H9 (cell line): ENCODE data around the gene MLIP. TPM values are rescaled to one million over a fixed set of nuclear protein-coding genes. Genes with fewer than 3 reads are reported as not detected.

ENCODE experiments used
- DNase-seq: peaks from one replicate; pipeline ENCODE4 v3.0.0-alpha.2; 2017
- H2AFZ ChIP-seq: one replicate; pipeline ENCODE4 v1.6.1; 2013; ENCODE audit warnings: mild to moderate bottlenecking, low read length, control low read depth, moderate library complexity
- H2AK5ac ChIP-seq: 2 replicates; pipeline ENCODE4 v1.6.1; 2013; ENCODE audit warnings: low read length, control low read depth, mixed read lengths; ENCODE audit not compliant: insufficient read length
- H2BK120ac ChIP-seq: one replicate; pipeline ENCODE4 v1.6.1; 2013; ENCODE audit warnings: low read depth, mild to moderate bottlenecking, low read length, control low read depth, inconsistent platforms; ENCODE audit not compliant: poor library complexity, severe bottlenecking
- H2BK12ac ChIP-seq: 2 replicates; pipeline ENCODE4 v1.6.1; 2013; ENCODE audit warnings: low read length, control low read depth, mixed read lengths, low read depth; ENCODE audit not compliant: insufficient read length
- H2BK15ac ChIP-seq: 2 replicates; pipeline ENCODE4 v1.6.1; 2013; ENCODE audit warnings: low read depth, low read length, control low read depth
- H2BK20ac ChIP-seq: one replicate; pipeline ENCODE4 v1.6.1; 2013; ENCODE audit warnings: low read depth, mild to moderate bottlenecking, low read length, control low read depth, inconsistent platforms; ENCODE audit not compliant: poor library complexity, severe bottlenecking
- H2BK5ac ChIP-seq: 2 replicates; pipeline ENCODE4 v1.6.1; 2013; ENCODE audit warnings: low read length, control low read depth, mixed read lengths; ENCODE audit not compliant: insufficient read length
- H3K14ac ChIP-seq: 2 replicates; pipeline ENCODE4 v1.6.1; 2013; ENCODE audit warnings: low read length, control low read depth; ENCODE audit not compliant: insufficient read depth
- H3K18ac ChIP-seq: 2 replicates; pipeline ENCODE4 v1.6.1; 2013; ENCODE audit warnings: low read depth, mild to moderate bottlenecking, mixed read lengths, low read length, control low read depth; ENCODE audit not compliant: insufficient read length
- H3K23ac ChIP-seq: 2 replicates; pipeline ENCODE4 v1.6.1; 2013; ENCODE audit warnings: low read length, control low read depth, mixed read lengths, low read depth; ENCODE audit not compliant: insufficient read length
- H3K23me2 ChIP-seq: 2 replicates; pipeline ENCODE4 v1.6.1; 2013; ENCODE audit warnings: low read depth, mild to moderate bottlenecking, mixed read lengths, low read length, control low read depth; ENCODE audit not compliant: insufficient read length, poor library complexity, severe bottlenecking
- H3K27ac ChIP-seq: 2 replicates; pipeline ENCODE4 v1.5.1; 2013; ENCODE audit warnings: low read length, control low read depth, mixed read lengths, low read depth; ENCODE audit not compliant: insufficient read length
- H3K27me3 ChIP-seq: 2 replicates; pipeline ENCODE4 v1.6.1; 2013; ENCODE audit warnings: low read length, control low read depth, inconsistent platforms; ENCODE audit not compliant: insufficient read depth
- H3K4ac ChIP-seq: 2 replicates; pipeline ENCODE4 v1.6.1; 2013; ENCODE audit warnings: low read depth, mild to moderate bottlenecking, control low read depth, inconsistent platforms, low read length, moderate library complexity
- H3K4me1 ChIP-seq: 2 replicates; pipeline ENCODE4 v1.6.1; 2013; ENCODE audit warnings: low read length, control low read depth, inconsistent platforms; ENCODE audit not compliant: insufficient read depth
- H3K4me2 ChIP-seq: 2 replicates; pipeline ENCODE4 v1.6.1; 2013; ENCODE audit warnings: low read length, control low read depth, mixed read lengths; ENCODE audit not compliant: insufficient read length, insufficient read depth
- H3K56ac ChIP-seq: 2 replicates; pipeline ENCODE4 v1.6.1; 2013; ENCODE audit warnings: low read depth, mild to moderate bottlenecking, mixed read lengths, low read length, control low read depth; ENCODE audit not compliant: insufficient read length
- H3K79me1 ChIP-seq: 2 replicates; pipeline ENCODE4 v1.6.1; 2013; ENCODE audit warnings: low read depth, mild to moderate bottlenecking, moderate library complexity, low read length, control low read depth, inconsistent platforms; ENCODE audit not compliant: insufficient read depth, poor library complexity, severe bottlenecking
- H3K79me2 ChIP-seq: 2 replicates; pipeline ENCODE4 v1.6.1; 2013; ENCODE audit warnings: low read length, control low read depth, inconsistent platforms; ENCODE audit not compliant: insufficient read depth
- H3K9ac ChIP-seq: 2 replicates; pipeline ENCODE4 v1.6.1; 2013; ENCODE audit warnings: low read length, control low read depth, mixed read lengths; ENCODE audit not compliant: insufficient read length; ENCODE audit errors: extremely low read depth
- H3K9me3 ChIP-seq: one replicate; pipeline ENCODE4 v1.6.1; 2013; ENCODE audit warnings: low read depth, low read length, inconsistent platforms; ENCODE audit not compliant: control insufficient read depth
- H3T11ph ChIP-seq: one replicate; pipeline ENCODE4 v1.6.1; 2013; ENCODE audit warnings: mild to moderate bottlenecking, low read length, control low read depth, inconsistent platforms
- H4K20me1 ChIP-seq: one replicate; pipeline ENCODE4 v1.6.1; 2013; ENCODE audit not compliant: control insufficient read depth, insufficient read length, insufficient read depth
- H4K5ac ChIP-seq: 2 replicates; pipeline ENCODE4 v1.6.1; 2013; ENCODE audit warnings: low read depth, mild to moderate bottlenecking, mixed read lengths, low read length, control low read depth; ENCODE audit not compliant: insufficient read length
- H4K8ac ChIP-seq: replicated peaks from 2 replicates; pipeline ENCODE4 v1.6.1; 2013; ENCODE audit warnings: low read length, control low read depth, mixed read lengths, low read depth; ENCODE audit not compliant: insufficient read length
- H4K91ac ChIP-seq: 2 replicates; pipeline ENCODE4 v1.6.1; 2013; ENCODE audit warnings: low read depth, mild to moderate bottlenecking, moderate library complexity, mixed read lengths, low read length, control low read depth; ENCODE audit not compliant: insufficient read length
- H3K27ac Mint-ChIP-seq, 3 experiments: 2 replicates in 2 of 3; 3 replicates in 1 of 3; pipeline ENCODE4 v1.8.0; 2020 to 2021; ENCODE audit warnings: mixed read lengths in 3 of 3, mild to moderate bottlenecking in 1 of 3, moderate library complexity in 1 of 3
- H3K27me3 Mint-ChIP-seq: 2 replicates; pipeline ENCODE4 v1.8.0; 2021; ENCODE audit warnings: low read depth, mild to moderate bottlenecking, moderate library complexity, mixed read lengths
- H3K36me3 Mint-ChIP-seq, 3 experiments: 2 replicates in 2 of 3; 3 replicates in 1 of 3; pipeline ENCODE4 v1.8.0; 2020 to 2021; ENCODE audit warnings: low read depth in 3 of 3, mixed read lengths in 3 of 3; ENCODE audit not compliant: insufficient read depth in 1 of 3
- H3K4me1 Mint-ChIP-seq, 2 experiments: 2 replicates each; pipeline ENCODE4 v1.8.0; 2020; ENCODE audit warnings: mixed read lengths in 2 of 2
- H3K4me3 Mint-ChIP-seq, 2 experiments: 2 replicates in 1 of 2; 3 replicates in 1 of 2; pipeline ENCODE4 v1.8.0; 2020 to 2021; ENCODE audit warnings: mild to moderate bottlenecking in 2 of 2, mixed read lengths in 2 of 2, moderate library complexity in 1 of 2
- H3K9me3 Mint-ChIP-seq, 2 experiments: 2 replicates in 1 of 2; 3 replicates in 1 of 2; pipeline ENCODE4 v1.8.0; 2020; ENCODE audit warnings: mild to moderate bottlenecking in 2 of 2, mixed read lengths in 2 of 2, moderate library complexity in 1 of 2
- CTCF ChIP-seq: fragments of 200-600 bp; sonication (generic); conservative IDR thresholded peaks from 3 replicates; pipeline ENCODE4 v1.8.0; 2021; ENCODE audit warnings: antibody characterized with exemption, mild to moderate bottlenecking
- WGBS: extraction: QIAGEN DNeasy Blood & Tissue Kit; methylation state at CpG from one replicate; pipeline ENCODE4 v1.1.7; 2013; ENCODE audit warnings: missing lambda C conversion rate, low lambda C conversion rate, mixed read lengths; ENCODE audit not compliant: insufficient read length; ENCODE audit errors: extremely low coverage; 5-methylcytosine and 5-hydroxymethylcytosine counted together
- total RNA-seq: library from RNA; stranded (reverse); gene quantifications from 2 replicates; pipeline ENCODE4 v1.2.1, GENCODE V29; 2021

MLIP gene
- total RNA-seq, 1 experiment from 2014 or later = not detected

- Histone ChIP-seq H4K5ac (no peak overlapping the region), H3K56ac (no peak overlapping the region), H3K27ac (no peak overlapping the region), H3K27me3 (no peaks in the 10 kb centered on the region), H4K91ac (no peak overlapping the region), H4K20me1 (no peaks in the 10 kb centered on the region), H3K23ac (no peak overlapping the region), H2BK15ac (no peak overlapping the region), H3K14ac (no peak overlapping the region), H3K9me3 (no peaks in the 10 kb centered on the region), H3T11ph (no peak overlapping the region), H3K9ac (no peak overlapping the region), H3K79me1 (no peaks in the 10 kb centered on the region), H2BK120ac (no peak overlapping the region), H3K4me1 (no peaks in the 10 kb centered on the region), H2AFZ (no peak overlapping the region), H4K8ac (no peak overlapping the region), H3K4me2 (no peak overlapping the region), H3K23me2 (no peaks in the 10 kb centered on the region), H2BK12ac (no peak overlapping the region), H2AK5ac (no peak overlapping the region), H3K4ac (no peak overlapping the region), H2BK5ac (no peak overlapping the region), H3K79me2 (no peaks in the 10 kb centered on the region), H3K18ac (no peak overlapping the region), H2BK20ac (no peak overlapping the region)
- TF ChIP-seq CTCF = no peak
- Mint-ChIP-seq H3K27ac (no peak overlapping the region), H3K27me3 (no peaks in the 10 kb centered on the region), H3K4me3 (no peak overlapping the region), H3K4me1 (peaks cover 0 to 3% of the 10 kb centered on the region in 2 experiments; a peak in 1 of 4 replicates), H3K36me3 (no peaks in the 10 kb centered on the region), H3K9me3 (no peaks in the 10 kb centered on the region)
- no peak for DNase-seq
- WGBS = no CpG with 5 or more reads among the region's 1 CpG
Measured at GRCh38 chr6:54185885-54186284, 74.6 kb downstream of the MLIP start.
